Gastrocnemius medialis (tissue), 4 donors: Measurements from ENCODE around the gene EFCAB5. TPM values are rescaled to one million over a fixed set of nuclear protein-coding genes. Genes with fewer than 3 reads are reported as not detected.

Experiments used
- ATAC-seq, 2 donors: fragments of 150-250 bp; one replicate each; pipeline ENCODE4 v1.9.1; 2016
- DNase-seq, 2 donors: peaks; one replicate each; pipeline ENCODE4 v3.0.0-alpha.2; 2019
- H3K27ac ChIP-seq, 4 donors: fragments of 200-600 bp; sonication (generic); 1 replicate in 1 of 4; 2 replicates in 3 of 4; pipeline ENCODE4 v1.5.1; 2016 to 2018; ENCODE audit warnings: mild to moderate bottlenecking in 2 of 4, moderate library complexity in 1 of 4
- H3K27me3 ChIP-seq, 3 donors: fragments of 200-600 bp; sonication (generic) in 2 of 3; 1 replicate in 1 of 3; 2 replicates in 2 of 3; pipeline versions ENCODE4 v1.5.1 to v1.6.0; 2016 to 2019; ENCODE audit warnings: mild to moderate bottlenecking in 1 of 3, moderate library complexity in 1 of 3
- H3K36me3 ChIP-seq, 2 donors: fragments of 200-600 bp; sonication (generic) in 1 of 2; one replicate each; pipeline ENCODE4 v1.5.1; 2017 to 2018
- H3K4me1 ChIP-seq, 2 donors: fragments of 200-600 bp; sonication (generic) in 1 of 2; one replicate each; pipeline ENCODE4 v1.5.1; 2016 to 2017; ENCODE audit warnings: mild to moderate bottlenecking in 2 of 2
- H3K4me3 ChIP-seq, 4 donors: fragments of 200-600 bp; sonication (generic) in 3 of 4; 1 replicate in 1 of 4; 2 replicates in 3 of 4; pipeline ENCODE4 v1.5.1; 2016 to 2019; ENCODE audit warnings: mild to moderate bottlenecking in 2 of 4
- H3K9me3 ChIP-seq, 3 donors: fragments of 200-600 bp; sonication (generic) in 2 of 3; 1 replicate in 1 of 3; 2 replicates in 2 of 3; pipeline ENCODE4 v1.5.1; 2016 to 2019
- CTCF ChIP-seq, 5 experiments: fragments of 450-650 bp in 3 of 5; fragments of 200-600 bp in 2 of 5; sonication (generic) in 2 of 5; IDR thresholded peaks in 4 of 5; conservative IDR thresholded peaks in 1 of 5; 1 replicate in 4 of 5; 2 replicates in 1 of 5; pipeline ENCODE4 v1.5.1; 2016 to 2019; ENCODE audit warnings: antibody characterized with exemption in 5 of 5, mild to moderate bottlenecking in 3 of 5, moderate library complexity in 3 of 5
- POLR2A ChIP-seq, 2 donors: fragments of 450-650 bp; IDR thresholded peaks; one replicate each; pipeline ENCODE4 v1.6.1; 2017; ENCODE audit warnings: antibody characterized with exemption in 2 of 2, mild to moderate bottlenecking in 2 of 2, moderate library complexity in 2 of 2
- in situ Hi-C, 4 donors: fragments of 200-750 bp; cut with MboI; loops; one replicate each; pipeline versions ENCODE4 v1.15.0 to v1.8.0; 2017; ENCODE audit warnings: low sequenced_read_pairs in 4 of 4
- intact Hi-C: fragments of 100-400 bp; cut with DNase I; formaldehyde crosslinking; loops from one replicate; pipeline ENCODE4 v1.15.1; 2023; ENCODE audit warnings: low total_unique reads
- microRNA counts, 2 donors: library from miRNA; unstranded; fragments of <30 nt; microRNA quantifications; one replicate each; lab custom pipeline; 2016
- microRNA-seq, 2 donors: library from miRNA; unstranded; fragments of <30 nt; microRNA quantifications; one replicate each; pipeline ENCODE4, GENCODE V29; 2016; ENCODE audit warnings: borderline replicate concordance in 2 of 2
- total RNA-seq, 4 donors: library from RNA; depleted of rRNA; stranded (reverse); fragments of >200 nt; gene quantifications; one replicate each; pipeline versions ENCODE4 v1.1.0 to v1.2.3, GENCODE V29; 2016

The EFCAB5 gene
- total RNA-seq, 4 donors from 2014 or later = 0.04 to 0.36 TPM; not detected in 2

GRCh38 chr17:30148376-30148775, 206.9 kb downstream of the EFCAB5 start:
- no peak for DNase-seq
- intact Hi-C loops (no loop called here), in situ Hi-C loops (no loop called here)
- H3K4me3 ChIP-seq = no peak overlapping the region
- no peak for ATAC-seq
- TF ChIP-seq CTCF (IDR thresholded peaks at IDR 0.05 in 4 of 5, conservative IDR thresholded peaks at IDR 0.05 in 1 of 5) = no peak
- TF ChIP-seq POLR2A (IDR thresholded peaks at IDR 0.05) = no peak
- no peak overlapping the region for H3K27ac ChIP-seq
- no peaks in the 10 kb centered on the region for H3K9me3 ChIP-seq
- no peaks in the 10 kb centered on the region for H3K36me3 ChIP-seq
- H3K4me1 ChIP-seq = no peaks in the 10 kb centered on the region
- H3K27me3 ChIP-seq = no peaks in the 10 kb centered on the region

DNA sequence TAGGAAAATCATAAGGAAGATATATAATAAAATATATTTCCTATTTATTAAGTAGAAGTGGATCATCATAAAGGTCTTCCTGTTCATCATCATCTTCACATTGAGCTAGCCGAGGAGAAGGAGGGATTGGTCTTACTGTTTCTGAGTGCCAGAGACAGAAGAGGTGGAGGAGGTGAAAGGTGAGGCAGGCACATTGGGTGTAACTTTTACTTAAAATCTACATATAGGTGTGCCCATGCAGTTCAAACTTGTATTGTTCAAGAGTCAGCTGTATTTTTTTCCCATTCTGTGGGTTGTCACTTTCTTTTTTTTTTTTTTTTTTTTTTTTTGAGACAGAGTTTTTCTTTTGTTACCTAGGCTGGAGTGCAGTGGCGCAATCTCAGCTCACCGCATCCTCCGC, 210.0 kb downstream of the EFCAB5 start:
- H3K27ac ChIP-seq = no peak overlapping the region
- no peaks in the 10 kb centered on the region for H3K4me1 ChIP-seq
- ATAC-seq = no peak
- TF ChIP-seq CTCF (IDR thresholded peaks at IDR 0.05 in 4 of 5, conservative IDR thresholded peaks at IDR 0.05 in 1 of 5) (no peak), POLR2A (IDR thresholded peaks at IDR 0.05) (no peak)
- no peaks in the 10 kb centered on the region for H3K9me3 ChIP-seq
- no peak overlapping the region for H3K4me3 ChIP-seq
- intact Hi-C loops (no loop called here), in situ Hi-C loops (no loop called here)
- DNase-seq = no peak
- H3K27me3 ChIP-seq = no peaks in the 10 kb centered on the region
- no peaks in the 10 kb centered on the region for H3K36me3 ChIP-seq

DNA sequence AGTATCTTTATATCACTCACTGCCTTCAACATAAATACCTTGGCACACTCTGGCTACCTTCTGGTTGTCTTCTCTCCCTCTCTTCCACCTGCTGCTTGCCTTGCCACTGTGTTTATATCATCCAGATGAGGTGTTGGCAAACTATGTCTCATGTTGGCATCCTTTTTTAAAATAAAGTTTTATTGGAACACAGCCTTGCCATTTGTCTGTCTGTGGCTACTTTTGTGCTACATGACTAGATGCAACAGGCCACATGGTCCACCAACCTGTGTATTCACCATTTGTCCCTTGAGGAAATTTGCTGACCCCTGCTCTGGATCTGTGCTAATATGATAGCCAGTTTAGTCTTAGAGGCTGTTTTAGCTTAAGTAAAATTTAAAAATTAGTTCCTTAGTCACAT, 212.0 kb downstream of the EFCAB5 start:
- intact Hi-C loops = no loop called here
- TF ChIP-seq CTCF (IDR thresholded peaks at IDR 0.05 in 4 of 5, conservative IDR thresholded peaks at IDR 0.05 in 1 of 5) (no peak), POLR2A (IDR thresholded peaks at IDR 0.05) (no peak)

GRCh38 chr17:30155389-30155788, 214.0 kb downstream of the EFCAB5 start:
- DNase-seq (no peak), ATAC-seq (no peak)
- H3K36me3 ChIP-seq = no peaks in the 10 kb centered on the region
- no peak overlapping the region for H3K4me3 ChIP-seq
- no peaks in the 10 kb centered on the region for H3K27me3 ChIP-seq
- TF ChIP-seq CTCF (IDR thresholded peaks at IDR 0.05 in 4 of 5, conservative IDR thresholded peaks at IDR 0.05 in 1 of 5) = no peak
- no peak for TF ChIP-seq POLR2A (IDR thresholded peaks at IDR 0.05)
- intact Hi-C loops = no loop called here
- H3K27ac ChIP-seq = no peak overlapping the region
- H3K9me3 ChIP-seq = no peaks in the 10 kb centered on the region
- in situ Hi-C loops = no loop called here
- H3K4me1 ChIP-seq = peaks cover 0 to 3% of the 10 kb centered on the region in 2 donors

More for the DNA sequence above, 212.0 kb downstream of the EFCAB5 start:
- Histone ChIP-seq H3K36me3 (no peaks in the 10 kb centered on the region), H3K27ac (no peak overlapping the region), H3K4me3 (no peak overlapping the region), H3K27me3 (no peaks in the 10 kb centered on the region), H3K4me1 (peaks cover 0 to 3% of the 10 kb centered on the region in 2 donors), H3K9me3 (no peaks in the 10 kb centered on the region)
- in situ Hi-C loops = no loop called here
- ATAC-seq (no peak), DNase-seq (no peak)

MicroRNA genes within 50 kb of the gene (microRNA counts, 767-probe panel; counts per million panel counts)
- microRNA hsa-miR-3184-5p (lab: Ali Mortazavi, UCI) = 356 to 448 counts per million in 2 donors
- 356 to 448 counts per million in 2 donors for microRNA hsa-miR-423-3p (lab: Ali Mortazavi, UCI)
- 6,235 to 7,291 counts per million in 2 donors for microRNA hsa-miR-423-5p (lab: Ali Mortazavi, UCI)

Small RNA genes within 50 kb of the gene (microRNA-seq; reads per million reads assigned to microRNA genes)
- gene MIR423 = 0 reads per million in 2 donors

Other genes starting within 250 kb of the EFCAB5 start
- 100 to 1,000 TPM; 140 to 241 (median 172) TPM for gene SSH2, start 11.4 kb upstream of the EFCAB5 start, total RNA-seq
- 10 to 100 TPM in 3 of 4 donors, 1 to 10 TPM in 1; 7.4 to 13.3 (median 11.0) TPM for gene NSRP1, start 175.2 kb downstream of the EFCAB5 start, total RNA-seq